Fibroblast of pulmonary artery (primary cell): ENCODE data around the gene KIF25.

ENCODE experiments used
- DNase-seq: peaks from one replicate; pipeline ENCODE4 v3.0.0-alpha.2; 2010; ENCODE audit warnings: low read depth
- H3K4me3 ChIP-seq: replicated peaks from 2 replicates; pipeline ENCODE4 v1.5.1; 2011; ENCODE audit warnings: low read depth, mild to moderate bottlenecking, control low read depth, low read length, moderate library complexity
- CTCF ChIP-seq: IDR thresholded peaks from 2 replicates; pipeline ENCODE4 v1.5.1; 2011; ENCODE audit warnings: mild to moderate bottlenecking, control low read depth, low read length, inconsistent platforms; ENCODE audit errors: missing control alignments

KIF25 gene

GRCh38 chr6:168049277-168049676 lies 51.8 kb downstream of the KIF25 start:
- no peak for DNase-seq
- no peak for TF ChIP-seq CTCF
- no peak overlapping the region for H3K4me3 ChIP-seq

- H3K4me3 ChIP-seq: no peak overlapping the region
- TF ChIP-seq CTCF: no peak
- no peak for DNase-seq
These were observed 52.3 kb downstream of the KIF25 start for GRCh38 chr6:168049706-168050224.

- DNase-seq: no peak
- no peak overlapping the region for H3K4me3 ChIP-seq
- no peak for TF ChIP-seq CTCF
These were observed 52.9 kb downstream of the KIF25 start for GRCh38 chr6:168050225-168050880.

GRCh38 chr6:168050881-168051586 lies 53.6 kb downstream of the KIF25 start:
- TF ChIP-seq CTCF: peak; percentile 17
- no peak overlapping the region for H3K4me3 ChIP-seq
- peak; percentile 29 for DNase-seq

GRCh38 chr6:168051648-168052047 lies 54.2 kb downstream of the KIF25 start:
- no peak for DNase-seq
- H3K4me3 ChIP-seq: no peak overlapping the region
- no peak for TF ChIP-seq CTCF

- no peak overlapping the region for H3K4me3 ChIP-seq
- no peak for DNase-seq
- TF ChIP-seq CTCF: no peak
These were observed 54.9 kb downstream of the KIF25 start for GRCh38 chr6:168052291-168052891.
